Fibroblast of skin of abdomen (primary cell): Measurements from ENCODE around the gene NTNG1.

Experiments used
- DNase-seq: peaks from one replicate; pipeline ENCODE4 v3.0.0-alpha.2; 2013

The NTNG1 gene

DNA sequence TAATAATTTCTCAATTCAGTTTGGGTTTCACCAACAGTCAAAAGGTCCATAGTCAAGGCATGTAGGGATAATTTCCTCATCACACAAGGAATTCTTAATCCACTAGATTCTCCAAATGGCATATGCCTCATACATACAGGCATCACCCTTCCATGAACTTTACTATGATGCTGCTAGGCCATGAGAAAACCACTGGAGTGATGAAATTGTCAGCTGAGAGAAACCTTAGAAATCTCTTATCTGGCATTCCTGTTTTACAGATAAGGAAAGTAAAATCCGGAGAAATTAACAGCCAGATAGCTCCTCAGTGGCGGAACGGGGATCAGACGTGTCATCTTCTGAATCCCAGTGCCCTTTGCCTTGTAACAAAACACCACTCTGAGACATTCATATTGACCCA, 274.4 kb downstream of the NTNG1 start:
- DNase-seq = no peak

- no peak for DNase-seq
Observed at GRCh38 chr1:107419003-107419402, 278.2 kb downstream of the NTNG1 start.

DNA sequence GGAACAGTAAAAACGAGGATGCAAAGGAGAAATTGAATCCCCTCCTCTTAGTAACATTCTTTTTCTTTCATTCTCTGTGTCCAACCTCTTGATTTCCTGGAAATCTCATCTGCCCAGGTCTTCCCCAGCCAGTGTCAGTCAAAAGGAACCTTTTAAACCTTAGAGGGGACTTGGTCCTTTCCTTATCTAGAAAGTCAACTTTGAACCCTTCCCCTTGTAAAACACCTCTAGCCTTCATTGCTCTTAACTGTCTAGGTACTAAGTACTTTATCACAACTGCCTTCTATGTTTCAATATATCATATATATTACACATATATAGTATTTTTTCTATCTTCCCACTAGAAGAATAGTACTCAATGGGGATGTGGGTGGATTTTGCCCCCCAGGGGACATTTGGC, 282.1 kb downstream of the NTNG1 start:
- no peak for DNase-seq

DNA sequence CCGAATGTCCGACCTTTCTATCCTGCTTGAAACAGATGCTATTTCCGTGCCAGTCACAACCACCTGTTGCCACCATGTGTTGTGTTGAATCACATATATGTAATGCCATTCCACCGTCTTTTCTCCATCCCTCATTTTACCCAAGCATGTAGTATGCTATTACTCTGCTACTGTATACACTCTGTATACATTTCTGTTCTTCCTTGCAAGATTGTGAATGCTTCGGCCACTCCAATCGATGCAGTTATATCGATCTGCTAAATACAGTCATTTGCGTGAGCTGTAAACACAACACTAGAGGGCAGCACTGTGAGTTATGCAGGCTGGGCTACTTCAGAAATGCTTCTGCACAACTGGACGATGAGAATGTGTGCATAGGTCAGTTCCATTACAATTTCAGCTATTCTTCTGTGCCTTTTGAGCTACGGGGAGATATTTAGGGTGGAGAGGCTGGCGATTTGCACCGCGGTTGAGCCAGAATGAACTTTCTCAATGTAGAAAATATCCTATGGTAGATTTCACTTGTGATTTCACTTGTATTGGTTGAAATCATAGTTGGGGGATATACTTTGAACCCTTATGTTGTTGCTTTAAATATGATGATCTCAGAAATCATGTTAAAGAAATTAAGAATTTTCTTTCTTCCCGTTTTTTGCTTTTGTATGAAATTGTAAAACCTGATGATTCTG, 289.8 kb downstream of the NTNG1 start:
- no peak for DNase-seq

DNA sequence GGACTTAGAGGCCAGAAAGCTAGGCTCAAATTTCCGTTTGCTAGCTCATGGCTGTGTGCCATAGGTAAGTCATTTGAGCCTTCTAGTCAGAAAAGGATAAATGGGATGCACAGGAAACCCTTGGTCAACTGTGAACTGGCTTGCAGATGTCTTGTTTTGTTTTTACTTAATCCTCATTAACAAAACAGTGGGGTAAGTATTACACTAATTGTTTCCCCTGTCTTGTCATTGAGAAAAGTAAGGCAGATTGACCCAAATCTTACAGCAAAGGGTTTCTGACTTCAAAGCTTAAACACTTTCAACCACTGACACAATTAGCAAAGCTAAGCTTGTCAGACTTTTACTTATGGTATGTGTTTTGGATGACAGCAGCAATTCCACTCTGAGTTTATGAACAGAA, 291.3 kb downstream of the NTNG1 start:
- no peak for DNase-seq

DNA sequence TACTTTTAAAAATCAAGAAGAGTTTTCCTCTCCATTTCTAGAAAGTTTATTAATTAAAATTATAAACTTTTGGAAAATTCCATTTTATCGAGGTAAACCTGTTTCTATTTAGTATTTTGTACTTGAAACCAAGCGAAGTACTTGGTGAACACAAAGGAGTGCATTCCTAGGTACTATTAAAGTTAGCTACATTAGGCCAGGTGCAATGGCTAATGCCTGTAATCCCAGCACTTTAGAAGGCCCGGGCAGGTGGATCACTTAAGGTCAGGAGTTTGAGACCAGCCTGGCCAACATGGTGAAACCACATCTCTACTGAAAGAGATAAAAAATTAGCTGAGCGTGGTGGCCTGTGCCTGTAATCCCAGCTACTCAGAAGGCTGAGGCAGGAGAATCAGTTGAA, 292.2 kb downstream of the NTNG1 start:
- DNase-seq = no peak

DNA sequence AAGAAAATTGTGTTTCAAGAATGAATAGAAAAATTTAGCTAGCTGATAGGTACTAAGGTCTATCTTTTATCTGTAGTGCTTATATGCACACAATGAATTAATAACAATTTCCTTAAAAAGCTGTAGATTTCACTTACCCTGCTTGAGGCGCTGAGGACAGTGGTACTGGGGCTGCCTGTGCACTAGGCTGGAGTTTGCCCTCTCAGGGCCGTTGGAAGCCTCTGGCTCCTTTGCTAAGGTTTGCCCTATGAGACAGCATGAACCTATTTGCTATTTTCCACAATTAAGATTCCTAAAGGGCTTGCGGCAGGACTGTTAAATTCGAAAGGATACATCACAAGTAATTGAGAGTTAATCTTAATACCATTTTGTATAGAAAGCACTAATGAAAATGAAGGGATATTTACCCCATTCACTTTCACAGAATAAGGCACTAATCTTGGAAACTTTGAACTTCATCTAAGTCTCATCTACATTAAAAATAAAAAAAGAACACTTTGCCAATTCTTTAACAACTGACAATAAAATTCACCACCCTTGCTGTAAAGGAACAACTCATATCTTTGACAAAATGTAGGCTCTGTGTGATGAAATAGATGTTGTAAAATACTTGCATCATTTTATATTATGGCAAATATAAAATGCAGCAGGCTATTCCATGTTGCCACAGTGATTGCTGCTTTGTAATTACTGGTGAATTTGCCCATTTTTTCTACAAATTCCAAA, 293.0 kb downstream of the NTNG1 start:
- DNase-seq = no peak

GRCh38 chr1:107434361-107434693, 293.5 kb downstream of the NTNG1 start:
- no peak for DNase-seq

GRCh38 chr1:107436552-107437241, 295.9 kb downstream of the NTNG1 start:
- no peak for DNase-seq

- DNase-seq = no peak
Observed at GRCh38 chr1:107439567-107439966, 298.7 kb downstream of the NTNG1 start.

- no peak for DNase-seq
Observed at GRCh38 chr1:107442551-107442950, 301.7 kb downstream of the NTNG1 start.

DNA sequence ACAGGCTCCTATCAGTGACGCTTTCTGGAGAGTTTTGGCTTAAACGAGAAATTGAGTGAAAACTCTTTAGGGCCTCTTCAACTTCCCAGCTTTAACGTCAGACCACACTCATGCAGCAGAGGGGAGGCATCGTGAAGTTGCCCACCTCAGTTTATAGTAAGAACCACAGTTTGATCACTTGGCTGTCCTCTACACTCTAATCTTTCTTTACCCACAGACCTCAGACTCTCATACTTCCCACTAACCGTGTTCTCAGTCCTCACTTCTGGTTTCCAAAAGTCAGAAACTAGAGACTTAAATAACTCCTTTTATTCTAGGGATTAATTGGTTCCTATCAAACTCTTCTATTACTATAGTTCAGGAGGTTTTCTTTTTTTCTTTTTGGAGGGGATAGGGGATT, 302.2 kb downstream of the NTNG1 start:
- DNase-seq = no peak

- no peak for DNase-seq
Observed at GRCh38 chr1:107443860-107444259, 303.0 kb downstream of the NTNG1 start.

GRCh38 chr1:107444302-107444701, 303.5 kb downstream of the NTNG1 start:
- DNase-seq = no peak

DNA sequence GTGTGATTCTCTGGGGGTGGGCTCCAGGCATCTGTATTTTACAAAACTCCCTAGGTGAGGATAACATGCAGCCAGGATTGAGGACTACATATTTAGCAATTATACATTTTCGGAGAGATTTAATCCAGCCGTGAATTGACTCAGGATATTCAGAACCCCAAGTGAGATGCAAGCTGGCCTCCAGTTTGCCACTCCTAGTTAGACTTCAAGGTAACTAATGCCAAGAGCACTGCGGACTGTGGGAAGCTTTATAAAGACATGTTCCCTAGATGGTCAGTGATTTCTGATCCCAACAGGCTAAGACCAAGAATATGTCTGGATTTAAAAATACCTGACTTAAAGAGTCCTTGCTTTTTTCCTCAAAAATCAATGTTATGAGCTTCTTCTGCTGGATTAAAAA, 308.5 kb downstream of the NTNG1 start:
- no peak for DNase-seq

GRCh38 chr1:107450899-107451664, 310.2 kb downstream of the NTNG1 start:
- no peak for DNase-seq

GRCh38 chr1:107451715-107452114, 310.9 kb downstream of the NTNG1 start:
- DNase-seq = no peak

DNA sequence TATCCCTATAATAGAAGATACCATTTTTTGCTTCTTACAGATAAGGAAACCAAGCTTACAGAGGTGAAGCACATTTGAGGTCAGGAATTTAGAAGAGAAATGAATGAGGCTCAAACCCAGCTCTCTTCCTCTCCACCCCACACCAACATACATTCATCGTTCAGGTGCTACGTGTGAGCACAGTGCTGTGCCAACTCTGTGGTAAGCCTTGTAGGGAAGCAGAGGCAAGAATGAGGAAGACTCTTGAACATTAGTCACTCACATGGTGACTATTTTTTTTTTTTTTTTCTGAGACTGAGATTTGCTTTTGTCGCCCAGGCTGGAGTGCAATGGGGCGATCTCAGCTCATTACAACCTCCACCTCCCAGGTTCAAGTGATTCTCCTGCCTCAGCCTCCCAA, 314.0 kb downstream of the NTNG1 start:
- no peak for DNase-seq

DNA sequence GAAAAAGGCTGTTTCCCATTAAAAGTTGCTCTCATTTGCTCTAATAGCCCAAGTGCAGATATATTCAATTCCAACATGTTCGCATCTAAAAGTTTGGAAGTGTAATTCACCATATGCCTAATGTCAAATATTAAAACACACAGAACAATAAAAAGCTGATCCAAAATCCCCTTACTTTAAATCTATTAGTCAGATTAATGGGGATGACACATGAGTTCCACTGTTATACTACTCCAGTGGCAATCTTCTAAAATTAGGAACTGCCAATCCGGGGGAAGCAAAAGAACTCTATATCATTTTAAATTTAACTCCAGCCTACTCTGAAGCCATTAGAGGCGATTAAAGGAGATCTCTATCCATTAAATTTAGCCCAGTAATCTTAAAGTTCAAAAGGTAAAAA, 317.1 kb downstream of the NTNG1 start:
- DNase-seq = no peak

GRCh38 chr1:107459204-107459904, 318.5 kb downstream of the NTNG1 start:
- DNase-seq = no peak

GRCh38 chr1:107460035-107460434, 319.2 kb downstream of the NTNG1 start:
- DNase-seq = no peak

- no peak for DNase-seq
Observed at GRCh38 chr1:107464827-107465226, 324.0 kb downstream of the NTNG1 start.

- DNase-seq = peak; percentile 8
Observed at GRCh38 chr1:107467286-107467685, 326.4 kb downstream of the NTNG1 start.
